ENCODE measurements around the gene SLC25A39. TPM values are rescaled to one million over a fixed set of nuclear protein-coding genes. Genes with fewer than 3 reads are reported as not detected.

Gene SLC25A39
- total and polyA plus RNA-seq, 2 of the 4 experiments (the other 2 are of a cell fraction), result 49.1 to 99.7 TPM

- CTCF ChIA-PET, result no interaction called here
- H3K4me2 ChIP-seq (ENCODE audit: low read depth, low read length), result no peak overlapping the region
- H2AK9ac ChIP-seq (replicated peaks; ENCODE audit: low read depth, low read length, poor library complexity), result no peak overlapping the region
- BruUV-seq (replicated peaks), result no TSS peak
- no peak overlapping the region for H2BK5ac ChIP-seq (ENCODE audit: low read depth, low read length, poor library complexity, severe bottlenecking)
- H2AK5ac ChIP-seq (ENCODE audit: low read depth, low read length), result no peak overlapping the region
- no peaks in the 10 kb centered on the region for H3K36me3 ChIP-seq (ENCODE audit: control insufficient read depth, insufficient read depth, low read length)
- H2AFZ ChIP-seq (replicated peaks; ENCODE audit: low read length, poor library complexity), result no peak overlapping the region
- intact Hi-C loops (cut with micrococcal nuclease) (no loop called here), in situ Hi-C loops (cut with MboI; ENCODE audit: low sequenced_read_pairs) (no loop called here), dilution Hi-C loops (cut with HindIII; ENCODE audit: low sequenced_read_pairs, unreplicated experiment) (no loop called here)
- H3K9ac ChIP-seq (ENCODE audit: low read depth, low read length), result no peak overlapping the region
- no peak overlapping the region for H3K4ac ChIP-seq (ENCODE audit: low read depth, low read length)
- H2BK120ac ChIP-seq (ENCODE audit: low read depth, low read length), result no peak overlapping the region
- no peak overlapping the region for H2BK20ac ChIP-seq (ENCODE audit: low read depth, low read length)
- no peak overlapping the region for H4K8ac ChIP-seq (ENCODE audit: low read depth in 2 of 2, low read length in 2 of 2)
- peaks cover 0 to 5% of the 10 kb centered on the region in 2 experiments; a peak in 1 of 4 replicates for H3K79me1 ChIP-seq (ENCODE audit: low read depth in 1 of 2, low read length in 2 of 2)
- H3K27me3 ChIP-seq (ENCODE audit: control insufficient read depth, insufficient read depth, low read length), result peaks cover 2% of the 10 kb centered on the region; the same call in 1 of the 2 replicates
- H4K20me1 ChIP-seq (ENCODE audit: insufficient read depth, low read length), result no peaks in the 10 kb centered on the region
- H3K56ac ChIP-seq (ENCODE audit: extremely low read depth, insufficient read depth, low read length), result no peak overlapping the region
- WGBS, 2 experiments (ENCODE audit: extremely low coverage in 2 of 2, insufficient read length in 1 of 2), result no CpG with 5 or more reads among the region's 2 CpGs
- no peak overlapping the region for H3K18ac ChIP-seq (ENCODE audit: low read depth, low read length)
- peaks cover 6% of the 10 kb centered on the region for H3K4me1 ChIP-seq (ENCODE audit: control insufficient read depth, insufficient read depth, low read length)
- no peak for TF ChIP-seq CTCF (conservative IDR thresholded peaks at IDR 0.05; ENCODE audit: low read depth, low read length)
- no peak for TF ChIP-seq SMC3 (IDR thresholded peaks at IDR 0.05; ENCODE audit: low read depth, low read length)
- no peak for TF ChIP-seq POLR2A (IDR thresholded peaks at IDR 0.05; ENCODE audit: low read depth, low read length)
- TF ChIP-seq RAD21 (IDR thresholded peaks at IDR 0.05; ENCODE audit: low read length), result no peak
- TF ChIP-seq MAZ (IDR thresholded peaks at IDR 0.05; ENCODE audit: borderline replicate concordance, low read depth, low read length), result no peak
- TF ChIP-seq FOS (IDR thresholded peaks at IDR 0.05; ENCODE audit: low read depth, low read length), result no peak
- TF ChIP-seq RCOR1 (IDR thresholded peaks at IDR 0.05; ENCODE audit: insufficient replicate concordance, low read length), result no peak
- TF ChIP-seq RFX5 (IDR thresholded peaks at IDR 0.05; ENCODE audit: low read depth, low read length), result no peak
- no peak for TF ChIP-seq CEBPB (IDR thresholded peaks at IDR 0.05; ENCODE audit: low read depth, low read length)
- no peak for TF ChIP-seq USF2 (IDR thresholded peaks at IDR 0.05; ENCODE audit: low read depth, low read length)
- TF ChIP-seq MAFK (IDR thresholded peaks at IDR 0.05; ENCODE audit: low read depth, low read length), result no peak
- no peak for TF ChIP-seq ELK1 (IDR thresholded peaks at IDR 0.05; ENCODE audit: borderline replicate concordance, low read depth, low read length)
- no peak for TF ChIP-seq MXI1 (IDR thresholded peaks at IDR 0.05; ENCODE audit: borderline replicate concordance, low read depth, low read length)
- no peak for TF ChIP-seq BHLHE40 (IDR thresholded peaks at IDR 0.05; ENCODE audit: low read depth, low read length)
- no peak for TF ChIP-seq CHD1 (IDR thresholded peaks at IDR 0.05; ENCODE audit: low read depth, low read length)
- TF ChIP-seq NFE2L2 (IDR thresholded peaks at IDR 0.05; ENCODE audit: low read depth, low read length), result no peak
- no peaks in the 10 kb centered on the region for H3K9me3 ChIP-seq (ENCODE audit: control insufficient read depth, insufficient read depth, low read length)
- H3K14ac ChIP-seq (replicated peaks; ENCODE audit: low read depth, low read length), result no peak overlapping the region
- peaks cover 14% of the 10 kb centered on the region for H3K9me1 ChIP-seq (ENCODE audit: insufficient read depth, low read length)
- POLR2A ChIA-PET (ENCODE audit: unreplicated experiment), result no interaction called here
- H3K27ac ChIP-seq (ENCODE audit: insufficient read depth, low read length), result no peak overlapping the region
- H3K23ac ChIP-seq (ENCODE audit: low read depth, low read length), result no peak overlapping the region
- H2BK15ac ChIP-seq (ENCODE audit: low read depth, low read length), result no peak overlapping the region
- no peak overlapping the region for H4K91ac ChIP-seq (ENCODE audit: insufficient read depth, low read depth, low read length)
- DNase-seq, result no peak
- H3K4me3 ChIP-seq (ENCODE audit: insufficient read depth, low read depth, low read length), result no peak overlapping the region
- ATAC-seq (ENCODE audit: low read depth), result no peak
- no peak overlapping the region for H4K5ac ChIP-seq (ENCODE audit: low read depth, low read length)
These were observed 43.1 kb downstream of the SLC25A39 start for GRCh38 chr17:44281570-44281969.

Measured in IMR-90 (cell line).